Measurements from ENCODE around the gene DCAF11.

DNA sequence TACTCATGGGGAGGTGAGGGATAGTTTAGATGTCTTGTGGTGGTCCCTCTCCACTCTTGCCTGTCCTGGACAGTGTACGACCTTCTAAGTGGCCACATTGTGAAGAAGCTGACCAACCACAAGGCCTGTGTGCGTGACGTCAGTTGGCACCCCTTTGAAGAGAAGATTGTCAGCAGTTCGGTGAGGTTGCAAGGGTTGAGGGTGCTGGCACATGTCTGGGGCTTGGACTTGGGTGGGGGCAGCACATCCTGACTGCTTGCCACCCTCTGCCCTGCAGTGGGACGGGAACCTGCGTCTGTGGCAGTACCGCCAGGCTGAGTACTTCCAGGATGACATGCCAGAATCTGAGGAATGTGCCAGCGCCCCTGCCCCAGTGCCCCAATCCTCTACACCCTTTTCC lies 8.3 kb downstream of the DCAF11 start:
- TF ChIP-seq, protein P1, sequence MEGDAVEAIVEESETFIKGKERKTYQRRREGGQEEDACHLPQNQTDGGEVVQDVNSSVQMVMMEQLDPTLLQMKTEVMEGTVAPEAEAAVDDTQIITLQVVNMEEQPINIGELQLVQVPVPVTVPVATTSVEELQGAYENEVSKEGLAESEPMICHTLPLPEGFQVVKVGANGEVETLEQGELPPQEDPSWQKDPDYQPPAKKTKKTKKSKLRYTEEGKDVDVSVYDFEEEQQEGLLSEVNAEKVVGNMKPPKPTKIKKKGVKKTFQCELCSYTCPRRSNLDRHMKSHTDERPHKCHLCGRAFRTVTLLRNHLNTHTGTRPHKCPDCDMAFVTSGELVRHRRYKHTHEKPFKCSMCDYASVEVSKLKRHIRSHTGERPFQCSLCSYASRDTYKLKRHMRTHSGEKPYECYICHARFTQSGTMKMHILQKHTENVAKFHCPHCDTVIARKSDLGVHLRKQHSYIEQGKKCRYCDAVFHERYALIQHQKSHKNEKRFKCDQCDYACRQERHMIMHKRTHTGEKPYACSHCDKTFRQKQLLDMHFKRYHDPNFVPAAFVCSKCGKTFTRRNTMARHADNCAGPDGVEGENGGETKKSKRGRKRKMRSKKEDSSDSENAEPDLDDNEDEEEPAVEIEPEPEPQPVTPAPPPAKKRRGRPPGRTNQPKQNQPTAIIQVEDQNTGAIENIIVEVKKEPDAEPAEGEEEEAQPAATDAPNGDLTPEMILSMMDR (IDR thresholded peaks at IDR 0.05), result no peak
- TF ChIP-seq POLR2A (IDR thresholded peaks at IDR 0.05), result no peak

Data from vagina (tissue), 2 donors.